Stimulated activated naive CD8-positive, alpha-beta T cell treated with anti-CD3 and anti-CD28 coated beads, Interleukin-15, amount 100 ng/mL, for 72 hours (primary cell): ENCODE measurements around the gene TRAF3IP3.

Experiments
- ATAC-seq: fragments of 150-1000 bp; cut with Tn5 transposase; 2 replicates; pipeline ENCODE4 v1.10.0; 2021; ENCODE audit warnings: mild to moderate bottlenecking, moderate library complexity
- DNase-seq, 2 donors: peaks; one replicate each; pipeline ENCODE4 v3.0.0; 2021 to 2022
- H3K27ac Mint-ChIP-seq, 2 donors: one replicate each; pipeline ENCODE4 v1.8.0; 2022; ENCODE audit warnings: mild to moderate bottlenecking in 2 of 2, mixed read lengths in 2 of 2, moderate library complexity in 2 of 2
- H3K27me3 Mint-ChIP-seq: one replicate; pipeline ENCODE4 v1.8.0; 2022; ENCODE audit warnings: mixed read lengths
- H3K4me1 Mint-ChIP-seq: one replicate; pipeline ENCODE4 v1.8.0; 2022; ENCODE audit warnings: mild to moderate bottlenecking, mixed read lengths
- H3K4me3 Mint-ChIP-seq, 2 donors: one replicate each; pipeline ENCODE4 v1.8.0; 2022; ENCODE audit warnings: mild to moderate bottlenecking in 2 of 2, mixed read lengths in 2 of 2, moderate library complexity in 1 of 2
- H3K9me3 Mint-ChIP-seq, 2 donors: one replicate each; pipeline ENCODE4 v1.8.0; 2022; ENCODE audit warnings: mixed read lengths in 2 of 2

Gene TRAF3IP3

GRCh38 chr1:209749205-209749604 is 6.6 kb upstream of the TRAF3IP3 start:
- Mint-ChIP-seq H3K9me3 (no peaks in the 10 kb centered on the region), H3K27ac (peak overlapping the region; percentile 84 to 93), H3K4me1 (peaks cover 80% of the 10 kb centered on the region), H3K27me3 (no peaks in the 10 kb centered on the region), H3K4me3 (peak overlapping the region; percentile 63 to 69)
- DNase-seq = no peak
- no peak for ATAC-seq

GRCh38 chr1:209749670-209750323 is 6.1 kb upstream of the TRAF3IP3 start:
- Mint-ChIP-seq H3K4me3 (peak overlapping the region; percentile 63 to 69), H3K9me3 (no peaks in the 10 kb centered on the region), H3K27ac (peak overlapping the region; percentile 84 to 93), H3K4me1 (peaks cover 86% of the 10 kb centered on the region), H3K27me3 (no peaks in the 10 kb centered on the region)
- ATAC-seq (no peak), DNase-seq (no peak)

- Mint-ChIP-seq H3K9me3 (no peaks in the 10 kb centered on the region), H3K4me1 (peaks cover 87% of the 10 kb centered on the region), H3K4me3 (peak overlapping the region; percentile 79), H3K27me3 (no peaks in the 10 kb centered on the region), H3K27ac (peak overlapping the region; percentile 98)
- ATAC-seq (peak; percentile 64), DNase-seq (peak; percentile 72 to 75)
Measured at GRCh38 chr1:209751627-209752231, 4.1 kb upstream of the TRAF3IP3 start.

- H3K27ac Mint-ChIP-seq = peak overlapping the region in 1 of 2 donors; percentile 91
- no peaks in the 10 kb centered on the region for H3K27me3 Mint-ChIP-seq
- H3K9me3 Mint-ChIP-seq = no peaks in the 10 kb centered on the region
- peaks cover 75% of the 10 kb centered on the region for H3K4me1 Mint-ChIP-seq
- DNase-seq (no peak), ATAC-seq (no peak)
- peak overlapping the region; percentile 79 for H3K4me3 Mint-ChIP-seq
Measured at GRCh38 chr1:209752890-209753289, 3.0 kb upstream of the TRAF3IP3 start.

GRCh38 chr1:209755256-209755655 is 597 bp upstream of the TRAF3IP3 start:
- no peak for DNase-seq
- Mint-ChIP-seq H3K4me3 (peak overlapping the region; percentile 96 to 97), H3K9me3 (no peaks in the 10 kb centered on the region), H3K27me3 (no peaks in the 10 kb centered on the region), H3K27ac (peak overlapping the region; percentile 97 to 98), H3K4me1 (peaks cover 79% of the 10 kb centered on the region)
- ATAC-seq = no peak

- DNase-seq (peak; percentile 28 to 49), ATAC-seq (peak; percentile 21)
- H3K27ac Mint-ChIP-seq = peak overlapping the region; percentile 97 to 98
Measured at GRCh38 chr1:209756615-209757445, 977 bp downstream of the TRAF3IP3 start.

GRCh38 chr1:209758400-209758799 is 2.5 kb downstream of the TRAF3IP3 start:
- ATAC-seq (no peak), DNase-seq (no peak)
- no peaks in the 10 kb centered on the region for H3K27me3 Mint-ChIP-seq
- H3K4me1 Mint-ChIP-seq = peaks cover 75% of the 10 kb centered on the region
- H3K4me3 Mint-ChIP-seq = peak overlapping the region; percentile 96 to 97
- no peaks in the 10 kb centered on the region for H3K9me3 Mint-ChIP-seq
- peak overlapping the region; percentile 94 to 97 for H3K27ac Mint-ChIP-seq

More at GRCh38 chr1:209756615-209757445, 977 bp downstream of the TRAF3IP3 start:
- Mint-ChIP-seq H3K9me3 (no peaks in the 10 kb centered on the region), H3K4me3 (peak overlapping the region; percentile 96 to 97), H3K27me3 (no peaks in the 10 kb centered on the region), H3K4me1 (peaks cover 75% of the 10 kb centered on the region)

- H3K4me3 Mint-ChIP-seq = peak overlapping the region; percentile 49 to 97
- H3K4me1 Mint-ChIP-seq = peaks cover 73% of the 10 kb centered on the region
- DNase-seq (no peak), ATAC-seq (no peak)
- no peaks in the 10 kb centered on the region for H3K27me3 Mint-ChIP-seq
- no peaks in the 10 kb centered on the region for H3K9me3 Mint-ChIP-seq
- H3K27ac Mint-ChIP-seq = peak overlapping the region; percentile 42 to 94
Measured at GRCh38 chr1:209759829-209760359, 4.0 kb downstream of the TRAF3IP3 start.

GRCh38 chr1:209761011-209761635 is 5.3 kb downstream of the TRAF3IP3 start:
- ATAC-seq = no peak
- peak overlapping the region; percentile 51 to 70 for H3K4me3 Mint-ChIP-seq
- H3K4me1 Mint-ChIP-seq = peaks cover 76% of the 10 kb centered on the region
- no peak for DNase-seq
- no peaks in the 10 kb centered on the region for H3K27me3 Mint-ChIP-seq
- H3K9me3 Mint-ChIP-seq = no peaks in the 10 kb centered on the region
- H3K27ac Mint-ChIP-seq = peak overlapping the region in 1 of 2 donors; percentile 95

GRCh38 chr1:209766051-209766450 is 10.2 kb downstream of the TRAF3IP3 start:
- H3K27me3 Mint-ChIP-seq = no peaks in the 10 kb centered on the region
- ATAC-seq (no peak), DNase-seq (no peak)
- H3K4me1 Mint-ChIP-seq = peaks cover 65% of the 10 kb centered on the region
- peak overlapping the region in 1 of 2 donors; percentile 69 for H3K27ac Mint-ChIP-seq
- H3K4me3 Mint-ChIP-seq = peak overlapping the region in 1 of 2 donors; percentile 65
- H3K9me3 Mint-ChIP-seq = no peaks in the 10 kb centered on the region

GRCh38 chr1:209767096-209767495 is 11.2 kb downstream of the TRAF3IP3 start:
- H3K27ac Mint-ChIP-seq = peak overlapping the region; percentile 34 to 77
- H3K9me3 Mint-ChIP-seq = no peaks in the 10 kb centered on the region
- no peak for DNase-seq
- no peaks in the 10 kb centered on the region for H3K27me3 Mint-ChIP-seq
- peaks cover 55% of the 10 kb centered on the region for H3K4me1 Mint-ChIP-seq
- ATAC-seq = peak; percentile 11
- H3K4me3 Mint-ChIP-seq = peak overlapping the region in 1 of 2 donors; percentile 65

GRCh38 chr1:209767706-209768105 is 11.9 kb downstream of the TRAF3IP3 start:
- ATAC-seq (no peak), DNase-seq (no peak)
- H3K4me3 Mint-ChIP-seq = no peak overlapping the region
- H3K4me1 Mint-ChIP-seq = peaks cover 48% of the 10 kb centered on the region
- H3K9me3 Mint-ChIP-seq = no peaks in the 10 kb centered on the region
- peak overlapping the region in 1 of 2 donors; percentile 34 for H3K27ac Mint-ChIP-seq
- H3K27me3 Mint-ChIP-seq = no peaks in the 10 kb centered on the region

- no peaks in the 10 kb centered on the region for H3K27me3 Mint-ChIP-seq
- peaks cover 42% of the 10 kb centered on the region for H3K4me1 Mint-ChIP-seq
- no peaks in the 10 kb centered on the region for H3K9me3 Mint-ChIP-seq
- no peak overlapping the region for H3K27ac Mint-ChIP-seq
- H3K4me3 Mint-ChIP-seq = no peak overlapping the region
- ATAC-seq = peak; percentile 90
- peak; percentile 85 to 95 for DNase-seq
Measured at GRCh38 chr1:209768354-209768774, 12.5 kb downstream of the TRAF3IP3 start.

- DNase-seq = peak; percentile 66 to 87
- peak; percentile 78 for ATAC-seq
- Mint-ChIP-seq H3K4me3 (no peak overlapping the region), H3K9me3 (no peaks in the 10 kb centered on the region), H3K27ac (no peak overlapping the region), H3K4me1 (peaks cover 33% of the 10 kb centered on the region), H3K27me3 (no peaks in the 10 kb centered on the region)
Measured at GRCh38 chr1:209769171-209769904, 13.5 kb downstream of the TRAF3IP3 start.
